ENCODE data around the gene ADAP1.

DNA sequence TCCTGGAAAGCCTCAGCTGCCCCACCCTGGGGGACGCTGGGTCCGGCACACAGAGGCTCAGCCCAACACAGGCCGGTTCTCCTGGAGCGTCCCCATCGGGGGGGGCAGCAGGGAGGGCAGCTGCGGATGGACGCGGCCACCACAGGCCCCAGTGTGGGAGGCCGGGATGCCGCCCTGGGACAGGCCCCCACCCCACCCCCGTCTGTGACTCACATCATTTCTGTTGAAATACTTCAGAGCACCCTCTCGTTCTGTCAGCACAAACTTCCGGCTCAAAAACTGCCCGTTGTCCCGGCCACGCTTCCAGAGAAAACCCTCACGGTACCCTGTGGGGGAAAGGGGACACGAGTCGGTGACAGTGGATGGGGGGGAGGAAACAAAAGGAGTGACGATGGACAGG lies 49.6 kb downstream of the ADAP1 start:
- TF ChIP-seq, protein P1, sequence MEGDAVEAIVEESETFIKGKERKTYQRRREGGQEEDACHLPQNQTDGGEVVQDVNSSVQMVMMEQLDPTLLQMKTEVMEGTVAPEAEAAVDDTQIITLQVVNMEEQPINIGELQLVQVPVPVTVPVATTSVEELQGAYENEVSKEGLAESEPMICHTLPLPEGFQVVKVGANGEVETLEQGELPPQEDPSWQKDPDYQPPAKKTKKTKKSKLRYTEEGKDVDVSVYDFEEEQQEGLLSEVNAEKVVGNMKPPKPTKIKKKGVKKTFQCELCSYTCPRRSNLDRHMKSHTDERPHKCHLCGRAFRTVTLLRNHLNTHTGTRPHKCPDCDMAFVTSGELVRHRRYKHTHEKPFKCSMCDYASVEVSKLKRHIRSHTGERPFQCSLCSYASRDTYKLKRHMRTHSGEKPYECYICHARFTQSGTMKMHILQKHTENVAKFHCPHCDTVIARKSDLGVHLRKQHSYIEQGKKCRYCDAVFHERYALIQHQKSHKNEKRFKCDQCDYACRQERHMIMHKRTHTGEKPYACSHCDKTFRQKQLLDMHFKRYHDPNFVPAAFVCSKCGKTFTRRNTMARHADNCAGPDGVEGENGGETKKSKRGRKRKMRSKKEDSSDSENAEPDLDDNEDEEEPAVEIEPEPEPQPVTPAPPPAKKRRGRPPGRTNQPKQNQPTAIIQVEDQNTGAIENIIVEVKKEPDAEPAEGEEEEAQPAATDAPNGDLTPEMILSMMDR (IDR thresholded peaks at IDR 0.05), result no peak
- no peak for TF ChIP-seq POLR2A (IDR thresholded peaks at IDR 0.05)
